GM06990 (cell line): ENCODE results near the gene HOXB1.
A peak's percentile ranks its signal among the peaks of the same experiment; 100 is the strongest.

Experiments used
- DNase-seq: peaks from one replicate; pipeline ENCODE4 v3.0.0-alpha.2; 2011; ENCODE audit not compliant: insufficient read length; ENCODE audit errors: extremely low read depth
- H3K27me3 ChIP-seq: replicated peaks from 2 replicates; pipeline ENCODE4 v1.6.0; 2011; ENCODE audit warnings: low read length; ENCODE audit not compliant: control insufficient read depth, insufficient read depth
- H3K36me3 ChIP-seq: 2 replicates; pipeline ENCODE4 v1.5.1; 2011; ENCODE audit warnings: low read length; ENCODE audit not compliant: control insufficient read depth, insufficient read depth
- H3K4me3 ChIP-seq: replicated peaks from 2 replicates; pipeline ENCODE4 v1.5.1; 2011; ENCODE audit warnings: low read depth, mild to moderate bottlenecking, control low read depth, low read length
- CTCF ChIP-seq: IDR thresholded peaks from 2 replicates; pipeline ENCODE4 v1.5.1; 2011; ENCODE audit warnings: low read length, control low read depth, mild to moderate bottlenecking, inconsistent platforms; ENCODE audit not compliant: insufficient read depth, poor library complexity, severe bottlenecking

HOXB1 gene

GRCh38 chr17:48546137-48546923, 15.5 kb upstream of the HOXB1 start:
- no peak for DNase-seq
- no peak for TF ChIP-seq CTCF
- H3K4me3 ChIP-seq: no peak overlapping the region
- H3K36me3 ChIP-seq: no peaks in the 10 kb centered on the region
- H3K27me3 ChIP-seq: no peaks in the 10 kb centered on the region

DNA sequence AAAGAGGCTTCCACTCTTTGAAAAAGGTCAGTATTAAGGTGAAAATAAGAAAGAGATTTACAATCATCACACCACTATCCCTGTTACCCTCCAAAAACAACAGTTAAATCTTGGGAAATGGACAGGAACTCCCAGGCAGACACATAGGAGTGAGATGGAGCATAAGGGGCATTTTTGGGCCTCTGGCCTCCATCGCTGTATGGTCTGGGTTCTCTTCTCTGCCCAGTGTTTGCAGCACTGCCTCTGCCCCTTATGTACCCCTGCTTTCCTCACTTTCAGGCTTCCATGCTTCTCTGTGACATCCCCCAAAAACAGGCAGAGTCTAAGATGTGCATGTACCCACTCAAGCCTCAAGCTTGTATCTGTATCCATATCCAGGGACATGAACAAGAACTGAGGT, 14.7 kb upstream of the HOXB1 start:
- H3K27me3 ChIP-seq: no peaks in the 10 kb centered on the region
- H3K4me3 ChIP-seq: no peak overlapping the region
- H3K36me3 ChIP-seq: no peaks in the 10 kb centered on the region
- DNase-seq: no peak
- no peak for TF ChIP-seq CTCF

GRCh38 chr17:48545022-48545375, 14.2 kb upstream of the HOXB1 start, which contains the start of gene HOXB2:
HOXB2 (minus strand) TSS chr17:48545109; CDS start chr17:48544911, 198 bp downstream.
- DNase-seq: no peak
- Histone ChIP-seq H3K27me3 (no peaks in the 10 kb centered on the region), H3K36me3 (no peaks in the 10 kb centered on the region), H3K4me3 (peak within 1 kb of the TSS; percentile 56)
- TF ChIP-seq CTCF: no peak

DNA sequence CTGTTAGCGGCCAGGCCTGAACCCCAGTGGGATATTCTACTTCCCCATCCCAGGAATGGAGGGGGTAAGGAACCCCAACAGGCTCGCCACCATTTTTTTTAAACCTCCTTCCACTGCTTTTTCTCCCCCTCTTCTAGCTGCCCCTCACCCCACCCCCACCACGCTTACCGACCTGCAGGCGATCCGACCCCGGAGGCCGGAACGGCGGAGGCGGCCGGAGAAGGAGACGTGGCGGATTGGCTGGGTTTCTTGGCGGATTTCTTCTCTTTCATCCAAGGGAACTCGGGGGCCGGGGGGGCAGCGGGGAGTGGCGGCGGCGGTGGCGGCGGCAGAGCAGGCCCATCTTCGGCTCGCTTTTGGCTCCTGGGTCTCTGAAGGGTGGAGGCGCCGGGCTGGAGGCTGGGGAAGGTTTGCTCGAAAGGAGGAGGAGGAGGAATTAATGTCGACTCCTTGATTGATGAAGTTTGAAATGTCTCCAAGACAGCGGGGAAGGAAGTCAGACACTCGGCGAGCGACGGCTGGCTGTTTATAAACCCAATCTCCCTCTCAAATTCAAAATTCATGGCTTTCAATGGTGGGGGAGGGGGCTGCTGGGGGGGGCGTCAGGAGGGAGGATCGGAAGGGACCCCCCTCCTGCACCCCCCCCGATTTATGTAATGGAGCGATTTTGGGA, 13.7 kb upstream of the HOXB1 start:
- Histone ChIP-seq H3K4me3 (peak overlapping the region; percentile 56), H3K27me3 (no peaks in the 10 kb centered on the region), H3K36me3 (no peaks in the 10 kb centered on the region)
- TF ChIP-seq CTCF: no peak
- peak; percentile 38 for DNase-seq

DNA sequence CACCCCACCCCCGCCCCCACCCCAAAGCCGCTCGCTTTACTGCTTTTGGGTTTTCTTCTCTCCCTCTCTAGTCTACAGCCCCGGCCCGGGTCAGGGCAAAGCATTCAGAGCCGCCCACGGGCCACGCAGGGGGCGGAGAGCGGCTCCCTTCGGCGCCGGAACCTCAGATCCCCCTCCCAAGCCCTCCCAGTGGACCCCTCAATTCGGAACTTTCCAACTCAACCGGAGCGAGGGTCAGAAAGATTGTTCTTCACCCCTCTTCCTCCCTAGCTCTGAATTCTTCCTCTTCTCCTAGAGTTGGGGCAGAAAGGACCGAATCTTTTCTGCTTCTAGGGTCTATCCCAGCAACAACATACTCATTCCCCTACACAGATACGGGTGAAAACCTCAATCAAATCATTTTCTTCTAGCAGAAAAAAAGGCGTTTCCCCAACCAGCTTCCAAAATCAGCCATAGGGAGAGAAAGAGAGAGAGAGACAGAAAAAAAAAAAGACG, 13.1 kb upstream of the HOXB1 start:
- H3K36me3 ChIP-seq: no peaks in the 10 kb centered on the region
- H3K27me3 ChIP-seq: no peaks in the 10 kb centered on the region
- DNase-seq: no peak
- H3K4me3 ChIP-seq: peak overlapping the region; percentile 56
- TF ChIP-seq CTCF: no peak
